ENCODE results near the gene FEZF2. TPM values are rescaled to one million over a fixed set of nuclear protein-coding genes. Genes with fewer than 3 reads are reported as not detected.

The FEZF2 gene
- total and polyA plus RNA-seq, 11 donors = not detected

- no peak overlapping the region for H3K27ac ChIP-seq
- H3K36me3 ChIP-seq = no peaks in the 10 kb centered on the region
- ATAC-seq (no peak), DNase-seq (no peak)
- no peaks in the 10 kb centered on the region for H3K4me1 ChIP-seq
- no peak for TF ChIP-seq POLR2A (IDR thresholded peaks at IDR 0.05)
- TF ChIP-seq CTCF (IDR thresholded peaks at IDR 0.05) = no peak
- intact Hi-C loops (cut with DNase I) = no loop called here
- no peaks in the 10 kb centered on the region for H3K9me3 ChIP-seq
- WGBS, 4 donors = 66 to 80% (median 73%) methylated on average over 11 of the region's 11 CpGs
- H3K4me3 ChIP-seq = no peak overlapping the region
- no peaks in the 10 kb centered on the region for H3K27me3 ChIP-seq
These were observed 41.4 kb upstream of the FEZF2 start for GRCh38 chr3:62414786-62415185.

GRCh38 chr3:62413687-62414086 is 40.3 kb upstream of the FEZF2 start:
- Histone ChIP-seq H3K36me3 (no peaks in the 10 kb centered on the region), H3K4me1 (no peaks in the 10 kb centered on the region), H3K9me3 (no peaks in the 10 kb centered on the region), H3K4me3 (no peak overlapping the region), H3K27me3 (no peaks in the 10 kb centered on the region), H3K27ac (no peak overlapping the region)
- 79 to 87% (median 84%) methylated on average over 2 of the region's 2 CpGs for WGBS, 4 donors
- no peak for DNase-seq
- no peak for ATAC-seq
- TF ChIP-seq CTCF (IDR thresholded peaks at IDR 0.05) = no peak
- TF ChIP-seq POLR2A (IDR thresholded peaks at IDR 0.05) = no peak
- intact Hi-C loops (cut with DNase I) = no loop called here

DNA sequence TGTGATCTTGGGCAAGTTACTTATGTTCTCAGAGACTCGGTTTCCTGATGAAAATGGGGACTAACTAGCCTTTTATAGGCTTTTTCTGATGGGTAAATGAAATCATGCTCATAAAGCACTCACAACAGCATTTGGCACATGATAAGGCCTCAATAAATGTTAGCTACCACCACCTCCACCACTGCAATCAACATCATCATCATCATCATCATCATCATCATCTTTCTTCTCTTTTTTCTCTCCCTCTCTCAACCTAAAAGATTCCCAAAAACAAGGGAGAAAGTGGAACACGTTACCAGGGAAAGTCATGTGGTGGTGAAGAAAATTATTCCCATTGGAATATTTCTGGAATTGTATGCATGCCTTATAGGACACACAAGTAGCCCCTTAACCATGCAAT is 33.6 kb upstream of the FEZF2 start:
- no peak overlapping the region for H3K27ac ChIP-seq
- peaks cover 0 to 11% (median 0%) of the 10 kb centered on the region in 9 donors for H3K27me3 ChIP-seq
- no peak for ATAC-seq
- no peaks in the 10 kb centered on the region for H3K36me3 ChIP-seq
- no peaks in the 10 kb centered on the region for H3K9me3 ChIP-seq
- peaks cover 0 to 11% (median 0%) of the 10 kb centered on the region in 12 donors for H3K4me1 ChIP-seq
- intact Hi-C loops (cut with DNase I) = no loop called here
- H3K4me3 ChIP-seq = no peak overlapping the region
- 76 to 79% (median 77%) methylated on average over 2 of the region's 2 CpGs for WGBS, 4 donors
- no peak for TF ChIP-seq POLR2A (IDR thresholded peaks at IDR 0.05)
- TF ChIP-seq CTCF (IDR thresholded peaks at IDR 0.05) = no peak
- no peak for DNase-seq

DNA sequence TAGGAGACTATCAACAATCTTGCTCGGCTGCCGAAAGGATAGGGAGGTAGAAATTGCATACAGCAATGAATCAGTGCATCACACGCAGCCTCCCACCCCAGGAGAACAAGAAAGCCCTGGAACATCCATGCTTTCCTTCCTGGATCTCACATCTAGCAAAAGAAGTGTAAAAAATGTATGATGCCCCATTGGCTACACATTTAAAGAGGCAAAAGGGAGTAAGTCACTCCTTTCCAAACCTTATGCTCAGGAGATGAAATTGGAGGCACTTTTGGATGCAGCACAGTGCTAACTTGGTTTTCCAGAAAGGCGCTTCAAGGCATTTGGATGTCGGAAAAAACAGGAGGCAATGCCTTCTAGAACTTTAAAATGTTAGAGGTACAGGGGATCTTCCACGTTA is 32.2 kb upstream of the FEZF2 start:
- intact Hi-C loops (cut with DNase I) = no loop called here
- no peak for TF ChIP-seq POLR2A (IDR thresholded peaks at IDR 0.05)
- no peak for TF ChIP-seq CTCF (IDR thresholded peaks at IDR 0.05)
- Histone ChIP-seq H3K27ac (no peak overlapping the region), H3K27me3 (peaks cover 0 to 11% (median 0%) of the 10 kb centered on the region in 9 donors), H3K4me1 (peaks cover 0 to 11% (median 0%) of the 10 kb centered on the region in 12 donors), H3K9me3 (no peaks in the 10 kb centered on the region), H3K4me3 (no peak overlapping the region), H3K36me3 (no peaks in the 10 kb centered on the region)
- ATAC-seq = no peak
- 85 to 89% (median 87%) methylated on average over 6 of the region's 6 CpGs for WGBS, 4 donors
- no peak for DNase-seq
